DMS53 (cell line): ENCODE results near the gene RAVER2.

Experiments
- DNase-seq: peaks from one replicate; lab custom pipeline; 2025; lab: John Stamatoyannopoulos, UW

The RAVER2 gene

DNA sequence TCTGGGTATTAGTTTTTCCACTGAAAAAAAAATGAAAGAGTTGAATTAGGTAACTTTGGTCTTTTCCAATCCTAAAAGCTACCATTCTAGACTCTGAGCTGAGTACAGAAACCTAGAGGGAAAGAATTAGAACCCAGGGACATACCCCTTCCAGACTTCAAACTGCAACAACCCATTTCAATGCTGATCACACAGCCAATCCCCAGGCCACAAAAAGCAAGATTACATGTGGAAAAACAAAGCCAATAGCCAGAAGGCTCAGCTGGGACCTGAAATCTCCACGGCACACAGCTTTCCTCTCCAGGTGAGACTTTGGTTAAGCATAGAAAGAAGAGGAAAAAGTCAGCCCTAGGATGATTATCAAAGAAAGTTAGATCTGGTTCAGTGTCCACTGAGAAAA, 132.7 kb downstream of the RAVER2 start:
- no peak for DNase-seq

DNA sequence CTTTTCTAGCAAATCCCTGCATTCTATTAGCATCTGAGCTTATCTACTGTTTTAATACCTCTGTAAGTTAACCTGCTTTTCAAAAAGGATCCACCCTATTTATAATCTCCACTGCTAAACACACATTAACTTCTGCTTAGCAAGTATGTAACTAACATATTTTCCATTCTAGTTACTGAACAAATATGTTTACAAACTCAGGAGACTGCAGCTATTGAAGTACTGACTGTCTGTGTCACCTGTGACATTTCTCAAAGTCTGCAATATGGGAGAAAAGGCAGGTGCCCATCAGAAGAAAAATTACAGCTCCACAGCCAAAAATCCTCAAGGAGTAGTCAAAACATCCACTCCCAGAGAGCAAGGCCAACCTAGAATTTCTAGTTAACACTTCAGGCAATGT, 133.2 kb downstream of the RAVER2 start:
- DNase-seq: no peak

DNA sequence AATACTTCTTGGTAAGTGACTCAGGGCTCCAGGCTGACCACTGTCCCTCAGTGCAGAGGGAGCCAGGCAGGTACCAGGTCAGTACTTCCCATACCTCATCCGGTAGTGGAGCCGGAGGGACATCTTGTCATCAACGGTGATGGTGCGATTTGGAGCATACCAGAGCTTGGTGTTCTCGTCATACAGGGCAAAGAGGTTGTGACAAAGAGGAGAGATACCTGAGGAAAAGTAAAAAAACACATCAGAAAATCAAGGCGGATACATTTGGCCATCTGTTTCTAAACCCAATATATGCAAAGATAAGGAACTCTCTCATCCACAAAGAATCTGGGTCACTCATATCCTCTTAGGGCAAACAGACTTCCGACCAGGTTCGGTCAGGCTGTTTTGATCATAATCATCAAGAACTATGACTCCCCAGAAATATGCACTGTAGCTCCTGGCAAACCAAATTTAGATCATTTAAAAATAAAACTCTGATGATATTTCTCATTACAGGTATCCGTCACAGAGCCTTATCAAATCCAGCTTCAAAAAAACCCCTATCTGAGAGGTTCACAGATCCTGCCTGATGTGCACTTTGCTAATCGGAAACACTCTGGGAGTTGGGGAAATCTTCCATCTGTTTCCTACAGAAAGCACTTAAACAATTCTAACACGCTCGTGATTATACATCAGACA, 134.2 kb downstream of the RAVER2 start:
- no peak for DNase-seq

DNA sequence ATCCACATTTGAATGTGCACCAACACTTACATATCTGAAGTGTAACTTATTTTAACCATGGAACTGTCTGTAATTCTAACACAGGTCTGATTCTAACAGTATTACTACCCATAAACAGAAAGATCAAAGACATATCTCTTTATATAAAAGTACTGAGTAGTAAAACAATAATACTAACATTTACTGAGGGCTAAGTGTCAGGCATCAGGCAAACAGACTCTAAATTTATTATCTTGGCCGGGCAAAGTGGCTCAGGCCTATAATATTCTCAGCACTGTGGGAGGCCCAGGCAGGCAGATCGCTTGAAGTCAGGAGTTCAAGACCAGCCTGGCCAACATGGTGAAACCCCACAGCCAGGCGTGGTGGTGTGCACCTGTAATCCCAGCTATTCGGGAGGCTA, 135.6 kb downstream of the RAVER2 start:
- no peak for DNase-seq

DNA sequence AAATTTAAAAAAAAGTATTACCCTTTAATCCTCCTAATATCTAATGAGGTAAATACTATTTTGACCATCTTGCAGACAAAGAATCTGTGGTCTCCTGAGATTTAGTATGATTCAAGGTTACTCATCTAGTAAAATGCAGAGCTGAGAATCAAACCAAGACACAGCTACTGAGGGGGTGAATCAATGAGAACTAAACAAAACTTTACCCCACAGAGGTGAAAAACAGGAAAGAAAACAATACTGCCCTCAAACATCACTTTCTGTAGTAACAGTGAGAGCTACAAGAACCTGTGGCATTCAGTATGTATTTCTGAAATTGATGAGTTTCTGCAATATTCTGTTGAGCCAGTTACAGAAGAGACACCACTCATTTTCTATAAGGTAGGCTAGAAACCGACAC, 136.4 kb downstream of the RAVER2 start:
- DNase-seq: no peak
